Esophagus (tissue), 2 donors: ENCODE results near the gene SELENOI. TPM values are rescaled to one million over a fixed set of nuclear protein-coding genes. Genes with fewer than 3 reads are reported as not detected.

Experiments used
- H3K27ac ChIP-seq, 2 donors: one replicate each; pipeline ENCODE4 v1.5.1; 2013; ENCODE audit warnings: low read depth in 2 of 2, mild to moderate bottlenecking in 2 of 2, inconsistent platforms in 1 of 2, low read length in 1 of 2, moderate library complexity in 1 of 2
- H3K27me3 ChIP-seq, 2 donors: one replicate each; pipeline ENCODE4 v1.6.1; 2013; ENCODE audit warnings: low read length in 2 of 2, control low read depth in 1 of 2, mild to moderate bottlenecking in 1 of 2; ENCODE audit not compliant: insufficient read depth in 2 of 2, control insufficient read depth in 1 of 2
- H3K36me3 ChIP-seq, 2 donors: one replicate each; pipeline ENCODE4 v1.6.1; 2013; ENCODE audit warnings: low read length in 1 of 2; ENCODE audit not compliant: control insufficient read depth in 2 of 2, insufficient read depth in 2 of 2
- H3K4me1 ChIP-seq, 2 donors: one replicate each; pipeline ENCODE4 v1.6.1; 2013; ENCODE audit warnings: low read length in 1 of 2; ENCODE audit not compliant: control insufficient read depth in 2 of 2, insufficient read depth in 2 of 2
- H3K4me3 ChIP-seq, 2 donors: one replicate each; pipeline ENCODE4 v1.5.1; 2013; ENCODE audit warnings: low read length in 2 of 2, mild to moderate bottlenecking in 2 of 2, low read depth in 1 of 2, moderate library complexity in 1 of 2
- H3K9me3 ChIP-seq, 2 donors: one replicate each; pipeline ENCODE4 v1.6.1; 2013; ENCODE audit warnings: mild to moderate bottlenecking in 2 of 2, low read depth in 1 of 2, low read length in 1 of 2, moderate library complexity in 1 of 2; ENCODE audit not compliant: control insufficient read depth in 2 of 2, insufficient read depth in 1 of 2
- WGBS, 2 donors: extraction: QIAGEN DNeasy Blood & Tissue Kit; methylation state at CpG; one replicate each; pipeline ENCODE4 v1.1.7; 2013; 5-methylcytosine and 5-hydroxymethylcytosine counted together
- polyA plus RNA-seq, 2 donors: library from polyadenylated mRNA; stranded (reverse); fragments of 200-250 nt; gene quantifications; one replicate each; pipeline ENCODE4 v1.2.3, GENCODE V29; 2013
- donor health status: healthy with polysubstance abuse.
- donor health status: Bipolar disorder and iron deficiency.

SELENOI gene
- polyA plus RNA-seq, 2 donors: 3.9 to 6.8 TPM

- no peaks in the 10 kb centered on the region for H3K4me1 ChIP-seq
- no peaks in the 10 kb centered on the region for H3K36me3 ChIP-seq
- H3K27me3 ChIP-seq: no peaks in the 10 kb centered on the region
- H3K4me3 ChIP-seq: no peak overlapping the region
- no peaks in the 10 kb centered on the region for H3K9me3 ChIP-seq
- no peak overlapping the region for H3K27ac ChIP-seq
- 93 to 94% methylated on average over 2 of the region's 2 CpGs for WGBS, 2 donors
Measured at GRCh38 chr2:26337298-26337697, 8.6 kb upstream of the SELENOI start.

- Histone ChIP-seq H3K27ac (no peak overlapping the region), H3K4me3 (no peak overlapping the region), H3K36me3 (no peaks in the 10 kb centered on the region), H3K9me3 (no peaks in the 10 kb centered on the region), H3K4me1 (no peaks in the 10 kb centered on the region), H3K27me3 (no peaks in the 10 kb centered on the region)
- WGBS, 2 donors: 73 to 74% methylated on average over 3 of the region's 3 CpGs
Measured at GRCh38 chr2:26340831-26341230, 5.1 kb upstream of the SELENOI start.

- Histone ChIP-seq H3K27me3 (no peaks in the 10 kb centered on the region), H3K36me3 (no peaks in the 10 kb centered on the region), H3K4me3 (peak overlapping the region; percentile 72 to 76), H3K27ac (peak overlapping the region in 1 of 2 donors; percentile 97), H3K4me1 (no peaks in the 10 kb centered on the region), H3K9me3 (no peaks in the 10 kb centered on the region)
- 35 to 39% methylated on average over 17 of the region's 17 CpGs for WGBS, 2 donors
Measured at GRCh38 chr2:26344581-26345282, 1.2 kb upstream of the SELENOI start.

- H3K36me3 ChIP-seq: no peaks in the 10 kb centered on the region
- no peaks in the 10 kb centered on the region for H3K9me3 ChIP-seq
- peak overlapping the region; percentile 72 to 76 for H3K4me3 ChIP-seq
- peak overlapping the region; percentile 92 to 97 for H3K27ac ChIP-seq
- 0 to 1% methylated on average over 9 of the region's 9 CpGs for WGBS, 2 donors
- H3K4me1 ChIP-seq: no peaks in the 10 kb centered on the region
- no peaks in the 10 kb centered on the region for H3K27me3 ChIP-seq
Measured at GRCh38 chr2:26345283-26345544, 729 bp upstream of the SELENOI start.

- Histone ChIP-seq H3K4me1 (no peaks in the 10 kb centered on the region), H3K4me3 (peak within 1 kb of the TSS; percentile 87 to 89), H3K27ac (peak within 1 kb of the TSS; percentile 95 to 97), H3K27me3 (no peaks in the 10 kb centered on the region), H3K36me3 (no peaks in the 10 kb centered on the region), H3K9me3 (no peaks in the 10 kb centered on the region)
- 0% methylated on average over 28 of the region's 28 CpGs for WGBS, 2 donors
Measured at GRCh38 chr2:26346454-26347053, 611 bp downstream of the SELENOI start, which contains the start of gene ADGRF3. TSS of gene ADGRF3 (minus strand) at chr2:26346789. CDS start at chr2:26346234, 555 bp downstream.

- H3K36me3 ChIP-seq: no peaks in the 10 kb centered on the region
Measured at GRCh38 chr2:26347286-26347865, 1.4 kb downstream of the SELENOI start.

GRCh38 chr2:26349690-26350089 lies 3.7 kb downstream of the SELENOI start:
- H3K27me3 ChIP-seq: no peaks in the 10 kb centered on the region
- H3K36me3 ChIP-seq: no peaks in the 10 kb centered on the region
- H3K4me3 ChIP-seq: no peak overlapping the region
- no peaks in the 10 kb centered on the region for H3K9me3 ChIP-seq
- H3K27ac ChIP-seq: no peak overlapping the region
- WGBS, 2 donors: 57 to 74% methylated on average over 3 of the region's 3 CpGs
- H3K4me1 ChIP-seq: no peaks in the 10 kb centered on the region

More at GRCh38 chr2:26347286-26347865, 1.4 kb downstream of the SELENOI start:
- Histone ChIP-seq H3K27me3 (no peaks in the 10 kb centered on the region), H3K4me1 (no peaks in the 10 kb centered on the region), H3K27ac (peak overlapping the region; percentile 95 to 97), H3K9me3 (no peaks in the 10 kb centered on the region), H3K4me3 (peak overlapping the region; percentile 87 to 89)
- WGBS, 2 donors: 16 to 18% methylated on average over 5 of the region's 5 CpGs

- H3K4me1 ChIP-seq: no peaks in the 10 kb centered on the region
- WGBS, 2 donors: 94 to 97% methylated on average over 10 of the region's 10 CpGs
- H3K36me3 ChIP-seq: no peaks in the 10 kb centered on the region
- H3K27ac ChIP-seq: no peak overlapping the region
- H3K27me3 ChIP-seq: no peaks in the 10 kb centered on the region
- H3K4me3 ChIP-seq: no peak overlapping the region
- no peaks in the 10 kb centered on the region for H3K9me3 ChIP-seq
Measured at GRCh38 chr2:26351375-26352090, 5.6 kb downstream of the SELENOI start.

GRCh38 chr2:26352892-26353291 lies 6.9 kb downstream of the SELENOI start:
- no peaks in the 10 kb centered on the region for H3K4me1 ChIP-seq
- no peak overlapping the region for H3K27ac ChIP-seq
- 60 to 76% methylated on average over 1 of the region's 1 CpG for WGBS, 2 donors

More at GRCh38 chr2:26352892-26353291, 6.9 kb downstream of the SELENOI start:
- Histone ChIP-seq H3K27me3 (no peaks in the 10 kb centered on the region), H3K4me3 (no peak overlapping the region), H3K36me3 (no peaks in the 10 kb centered on the region), H3K9me3 (no peaks in the 10 kb centered on the region)
